Gastroesophageal sphincter (tissue), 4 donors: ENCODE results near the gene DOCK10. TPM values are rescaled to one million over a fixed set of nuclear protein-coding genes. Genes with fewer than 3 reads are reported as not detected.

Experiments
- ATAC-seq: fragments of 150-250 bp; one replicate; pipeline ENCODE4 v1.9.1; 2016; ENCODE audit warnings: mild to moderate bottlenecking, moderate library complexity
- H3K27ac ChIP-seq, 4 donors: fragments of 200-600 bp; sonication (generic) in 3 of 4; 1 replicate in 3 of 4; 2 replicates in 1 of 4; pipeline ENCODE4 v1.5.1; 2016 to 2019
- H3K27me3 ChIP-seq: fragments of 200-600 bp; sonication (generic); one replicate; pipeline ENCODE4 v1.5.1; 2019
- H3K36me3 ChIP-seq, 2 donors: fragments of 200-600 bp; sonication (generic); one replicate each; pipeline ENCODE4 v1.5.1; 2019; ENCODE audit warnings: control low read depth in 1 of 2
- H3K4me1 ChIP-seq, 3 donors: fragments of 200-600 bp; sonication (generic); 1 replicate in 2 of 3; 2 replicates in 1 of 3; pipeline ENCODE4 v1.5.1; 2016 to 2019; ENCODE audit warnings: control low read depth in 2 of 3
- H3K4me3 ChIP-seq, 2 donors: fragments of 200-600 bp; sonication (generic); one replicate each; pipeline ENCODE4 v1.5.1; 2019; ENCODE audit warnings: mild to moderate bottlenecking in 1 of 2, moderate library complexity in 1 of 2
- H3K9me3 ChIP-seq, 3 donors: fragments of 200-600 bp; sonication (generic); one replicate each; pipeline ENCODE4 v1.5.1; 2017 to 2019; ENCODE audit warnings: control low read depth in 2 of 3
- EP300 ChIP-seq: sonication (generic); formaldehyde crosslinking; IDR thresholded peaks from one replicate; pipeline ENCODE4 v1.6.1; 2017; ENCODE audit warnings: antibody characterized with exemption, mild to moderate bottlenecking
- POLR2A ChIP-seq, 2 donors: fragments of 450-650 bp; IDR thresholded peaks; one replicate each; pipeline ENCODE4 v1.6.1; 2017; ENCODE audit warnings: antibody characterized with exemption in 2 of 2, mild to moderate bottlenecking in 2 of 2, moderate library complexity in 1 of 2
- POLR2AphosphoS5 ChIP-seq: sonication (generic); formaldehyde crosslinking; IDR thresholded peaks from one replicate; pipeline ENCODE4 v1.6.1; 2017; ENCODE audit warnings: antibody characterized with exemption
- WGBS, 2 donors: methylation state at CpG; one replicate each; pipeline ENCODE4 v1.1.5; 2018; ENCODE audit warnings: low coverage in 1 of 2; 5-methylcytosine and 5-hydroxymethylcytosine counted together
- total RNA-seq, 4 donors: library from RNA; depleted of rRNA; stranded (reverse); fragments of >200 nt; gene quantifications; one replicate each; pipeline ENCODE4 v1.1.0, GENCODE V29; 2016
- TF ChIP-seq, protein P1 (sequence below), 4 experiments: fragments of 200-600 bp in 2 of 4; fragments of 450-650 bp in 2 of 4; sonication (generic) in 1 of 4; IDR thresholded peaks; one replicate each; pipeline ENCODE4 v1.5.1; 2017 to 2019; ENCODE audit warnings: antibody characterized with exemption in 4 of 4, mild to moderate bottlenecking in 2 of 4, moderate library complexity in 2 of 4

Gene DOCK10
- total RNA-seq, 4 donors from 2014 or later, result 3.6 to 12.6 (median 7.3) TPM

DNA sequence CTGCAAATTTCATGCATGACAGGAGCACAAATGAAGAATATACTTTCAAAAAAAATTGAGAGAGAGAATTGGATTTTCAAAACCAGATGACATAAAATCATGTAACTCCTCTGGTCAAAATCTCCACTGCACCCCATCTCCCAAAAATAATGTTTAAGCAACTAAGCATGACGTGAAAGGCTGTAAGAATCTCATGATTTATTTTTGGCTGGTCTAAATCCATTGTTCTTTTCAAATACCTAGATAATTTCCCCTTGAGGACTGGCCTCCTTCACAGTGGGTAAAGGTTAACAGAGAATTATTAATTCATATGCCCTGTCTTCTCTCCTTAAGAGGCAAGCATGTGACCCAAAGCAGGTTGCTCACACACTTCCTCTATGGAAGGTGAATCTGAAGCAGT is 224.6 kb downstream of the DOCK10 start:
- no peak for ATAC-seq
- WGBS, 2 donors, result 78 to 80% methylated on average over 1 of the region's 1 CpG
- H3K27ac ChIP-seq, result no peak overlapping the region
- TF ChIP-seq POLR2A (IDR thresholded peaks at IDR 0.05) (no peak), EP300 (no peak), POLR2AphosphoS5 (no peak)
- TF ChIP-seq, protein P1, sequence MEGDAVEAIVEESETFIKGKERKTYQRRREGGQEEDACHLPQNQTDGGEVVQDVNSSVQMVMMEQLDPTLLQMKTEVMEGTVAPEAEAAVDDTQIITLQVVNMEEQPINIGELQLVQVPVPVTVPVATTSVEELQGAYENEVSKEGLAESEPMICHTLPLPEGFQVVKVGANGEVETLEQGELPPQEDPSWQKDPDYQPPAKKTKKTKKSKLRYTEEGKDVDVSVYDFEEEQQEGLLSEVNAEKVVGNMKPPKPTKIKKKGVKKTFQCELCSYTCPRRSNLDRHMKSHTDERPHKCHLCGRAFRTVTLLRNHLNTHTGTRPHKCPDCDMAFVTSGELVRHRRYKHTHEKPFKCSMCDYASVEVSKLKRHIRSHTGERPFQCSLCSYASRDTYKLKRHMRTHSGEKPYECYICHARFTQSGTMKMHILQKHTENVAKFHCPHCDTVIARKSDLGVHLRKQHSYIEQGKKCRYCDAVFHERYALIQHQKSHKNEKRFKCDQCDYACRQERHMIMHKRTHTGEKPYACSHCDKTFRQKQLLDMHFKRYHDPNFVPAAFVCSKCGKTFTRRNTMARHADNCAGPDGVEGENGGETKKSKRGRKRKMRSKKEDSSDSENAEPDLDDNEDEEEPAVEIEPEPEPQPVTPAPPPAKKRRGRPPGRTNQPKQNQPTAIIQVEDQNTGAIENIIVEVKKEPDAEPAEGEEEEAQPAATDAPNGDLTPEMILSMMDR (IDR thresholded peaks at IDR 0.05), result no peak
- H3K4me3 ChIP-seq, result no peak overlapping the region
- no peaks in the 10 kb centered on the region for H3K27me3 ChIP-seq
- no peaks in the 10 kb centered on the region for H3K4me1 ChIP-seq
- no peaks in the 10 kb centered on the region for H3K9me3 ChIP-seq
- no peaks in the 10 kb centered on the region for H3K36me3 ChIP-seq

DNA sequence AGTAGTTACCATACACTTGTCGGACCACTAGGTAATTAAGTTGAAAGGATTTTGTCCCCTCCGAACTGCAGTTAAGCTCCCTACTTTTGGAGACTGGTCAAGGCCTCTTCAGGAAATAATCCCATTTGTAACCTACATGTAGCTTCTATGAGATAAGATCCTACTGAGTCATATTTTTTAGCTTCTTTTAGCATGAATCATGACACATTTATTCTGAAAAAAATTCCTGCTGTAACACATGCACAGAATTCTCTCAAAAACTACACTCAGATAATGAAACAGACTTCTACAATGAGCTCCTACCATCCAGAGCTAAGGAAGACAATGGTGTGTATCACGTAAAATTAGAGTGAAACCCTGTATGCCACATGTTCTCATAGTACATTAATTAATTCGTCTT is 225.5 kb downstream of the DOCK10 start:
- Histone ChIP-seq H3K4me3 (no peak overlapping the region), H3K9me3 (no peaks in the 10 kb centered on the region), H3K27me3 (no peaks in the 10 kb centered on the region), H3K4me1 (no peaks in the 10 kb centered on the region), H3K27ac (no peak overlapping the region), H3K36me3 (no peaks in the 10 kb centered on the region)
- TF ChIP-seq, protein P1 (IDR thresholded peaks at IDR 0.05), result no peak
- no peak for ATAC-seq
- WGBS, 2 donors, result 70 to 89% methylated on average over 4 of the region's 4 CpGs

DNA sequence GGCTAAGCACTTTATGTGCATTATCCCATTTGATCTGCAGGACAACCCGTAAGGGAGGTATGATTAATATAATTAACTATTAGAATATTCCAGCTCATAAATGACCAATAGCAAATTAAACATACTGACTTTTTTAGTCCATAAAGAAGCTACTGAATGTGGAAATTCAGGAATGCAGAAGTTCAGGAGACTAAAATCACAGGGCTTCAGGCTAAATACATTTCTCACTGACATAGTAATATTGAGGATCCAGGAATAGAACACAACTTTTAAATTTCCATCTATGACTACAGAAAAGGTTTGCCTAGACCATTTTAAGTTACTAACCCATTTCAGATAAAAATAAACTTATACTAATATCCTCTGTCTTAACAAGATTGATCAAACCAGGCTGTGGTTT is 228.7 kb downstream of the DOCK10 start:
- Histone ChIP-seq H3K4me3 (no peak overlapping the region), H3K27ac (no peak overlapping the region), H3K4me1 (no peaks in the 10 kb centered on the region), H3K9me3 (no peaks in the 10 kb centered on the region), H3K36me3 (no peaks in the 10 kb centered on the region), H3K27me3 (no peaks in the 10 kb centered on the region)
- no peak for TF ChIP-seq POLR2AphosphoS5
- TF ChIP-seq, protein P1 (IDR thresholded peaks at IDR 0.05), result no peak
- no peak for TF ChIP-seq POLR2A (IDR thresholded peaks at IDR 0.05)
- no peak for TF ChIP-seq EP300
- ATAC-seq, result no peak
- 86% methylated on average over 1 of the region's 1 CpG; no CpG with 5 or more reads in 1 of the 2 donors for WGBS, 2 donors

DNA sequence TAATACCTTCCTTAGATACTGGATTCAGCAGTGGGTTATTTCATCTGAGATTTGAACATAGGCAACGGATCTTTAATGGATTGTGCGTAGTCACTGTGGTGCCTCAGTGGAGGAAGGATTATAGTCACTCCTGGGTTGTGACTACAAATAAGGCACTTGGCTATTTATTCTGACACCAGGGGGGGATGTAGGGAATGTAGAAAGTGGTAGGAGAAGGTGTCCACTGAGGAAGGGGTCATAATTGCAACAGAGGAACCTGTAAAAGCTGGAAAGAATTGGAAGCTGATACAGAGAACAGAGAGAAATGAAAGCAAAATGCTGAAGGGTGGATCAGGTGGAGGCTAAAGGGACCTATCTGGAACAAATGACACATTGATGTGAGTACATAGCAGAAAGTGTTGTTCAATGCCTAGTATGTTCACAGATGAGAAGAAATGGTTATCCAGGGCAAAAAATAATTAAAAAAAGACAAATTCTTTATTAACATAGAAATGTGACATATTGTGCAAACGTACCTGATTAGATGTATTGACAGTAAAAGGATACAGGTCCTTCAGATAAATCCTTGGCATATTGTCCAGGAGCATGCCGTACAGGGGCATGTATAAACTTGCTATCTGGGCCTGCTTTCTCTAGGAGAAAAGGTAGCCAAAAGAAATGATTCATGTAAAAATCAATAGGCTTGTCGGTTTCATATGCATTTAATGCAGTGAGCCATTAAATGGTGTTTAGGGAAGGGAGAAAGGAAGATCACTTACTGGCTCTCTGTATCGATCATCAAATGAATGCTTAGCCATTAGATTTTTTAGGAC is 234.9 kb downstream of the DOCK10 start:
- no peak for ATAC-seq
- 84 to 90% methylated on average over 6 of the region's 6 CpGs for WGBS, 2 donors
- no peaks in the 10 kb centered on the region for H3K27me3 ChIP-seq
- H3K4me1 ChIP-seq, result no peaks in the 10 kb centered on the region
- no peak overlapping the region for H3K27ac ChIP-seq
- no peaks in the 10 kb centered on the region for H3K36me3 ChIP-seq
- H3K4me3 ChIP-seq, result no peak overlapping the region
- no peaks in the 10 kb centered on the region for H3K9me3 ChIP-seq
- TF ChIP-seq POLR2AphosphoS5, result no peak
- TF ChIP-seq EP300, result no peak
- no peak for TF ChIP-seq POLR2A (IDR thresholded peaks at IDR 0.05)
- TF ChIP-seq, protein P1 (IDR thresholded peaks at IDR 0.05), result no peak

DNA sequence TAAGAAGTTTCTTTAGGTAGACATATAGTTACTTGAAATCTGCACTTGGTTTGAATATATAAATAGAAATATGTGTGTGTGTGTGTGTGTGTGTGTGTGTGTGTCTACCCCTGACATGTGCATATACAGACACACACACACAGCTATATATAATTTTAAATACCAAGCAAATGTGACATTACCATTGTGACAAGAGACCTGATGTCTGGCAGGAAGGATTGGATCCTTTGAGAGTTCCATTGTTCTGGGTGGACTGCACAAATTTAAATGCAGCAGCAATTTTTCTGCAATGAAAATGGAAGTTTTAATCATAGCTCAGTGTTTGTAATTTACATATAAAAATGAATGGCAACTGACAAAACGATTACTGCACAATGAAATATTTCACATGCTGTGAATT is 238.3 kb downstream of the DOCK10 start:
- no peak for ATAC-seq
- Histone ChIP-seq H3K27me3 (no peaks in the 10 kb centered on the region), H3K4me3 (no peak overlapping the region), H3K36me3 (no peaks in the 10 kb centered on the region), H3K4me1 (no peaks in the 10 kb centered on the region), H3K9me3 (no peaks in the 10 kb centered on the region), H3K27ac (no peak overlapping the region)
- 62 to 88% methylated on average over 1 of the region's 1 CpG for WGBS, 2 donors
- TF ChIP-seq EP300 (no peak), POLR2AphosphoS5 (no peak), POLR2A (IDR thresholded peaks at IDR 0.05) (no peak)
- TF ChIP-seq, protein P1 (IDR thresholded peaks at IDR 0.05), result no peak
